Stomach (tissue), 9 donors: Measurements from ENCODE around the gene RIF1. TPM values are rescaled to one million over a fixed set of nuclear protein-coding genes. Genes with fewer than 3 reads are reported as not detected.

Source experiments
- DNase-seq, 2 donors: peaks; one replicate each; pipeline versions ENCODE4 v3.0.0 to v3.0.0-alpha.2; 2013 to 2019
- H3K27ac ChIP-seq, 5 donors: fragments of 200-600 bp in 4 of 5; sonication (generic) in 4 of 5; one replicate each; pipeline ENCODE4 v1.5.1; 2013 to 2019; ENCODE audit warnings: mild to moderate bottlenecking in 1 of 5, moderate library complexity in 1 of 5
- H3K27me3 ChIP-seq, 3 donors: fragments of 200-600 bp; sonication (generic); one replicate each; pipeline ENCODE4 v1.5.1; 2017 to 2019; ENCODE audit warnings: mixed run types in 1 of 3
- H3K36me3 ChIP-seq, 4 donors: fragments of 200-600 bp; sonication (generic); 1 replicate in 3 of 4; 2 replicates in 1 of 4; pipeline ENCODE4 v1.5.1; 2016 to 2019
- H3K4me1 ChIP-seq, 4 donors: fragments of 200-600 bp; sonication (generic); one replicate each; pipeline ENCODE4 v1.5.1; 2016 to 2019
- H3K4me3 ChIP-seq, 4 donors: fragments of 200-600 bp; sonication (generic) in 3 of 4; one replicate each; pipeline ENCODE4 v1.5.1; 2016 to 2019; ENCODE audit warnings: mild to moderate bottlenecking in 1 of 4
- H3K9me3 ChIP-seq, 4 donors: fragments of 200-600 bp; sonication (generic); one replicate each; pipeline ENCODE4 v1.5.1; 2016 to 2019
- EP300 ChIP-seq: sonication (generic); formaldehyde crosslinking; IDR thresholded peaks from one replicate; pipeline ENCODE4 v1.6.1; 2017; ENCODE audit warnings: antibody characterized with exemption
- POLR2A ChIP-seq, 4 donors: fragments of 450-650 bp; IDR thresholded peaks; one replicate each; pipeline ENCODE4 v1.6.1; 2016; ENCODE audit warnings: antibody characterized with exemption in 4 of 4, control low read depth in 2 of 4, mild to moderate bottlenecking in 1 of 4, moderate library complexity in 1 of 4
- POLR2AphosphoS5 ChIP-seq, 3 donors: sonication (generic); formaldehyde crosslinking; IDR thresholded peaks; one replicate each; pipeline ENCODE4 v1.6.1; 2016; ENCODE audit warnings: antibody characterized with exemption in 3 of 3
- WGBS, 5 donors: extraction: QIAGEN DNeasy Blood & Tissue Kit in 3 of 5; methylation state at CpG; one replicate each; pipeline versions ENCODE4 v1.1.5 to v1.1.7; 2013 to 2018; 5-methylcytosine and 5-hydroxymethylcytosine counted together
- intact Hi-C: fragments of 100-400 bp; cut with DNase I; formaldehyde crosslinking; loops from one replicate; pipeline ENCODE4 v1.15.1; 2023; ENCODE audit warnings: low total_unique reads
- polyA plus RNA-seq, 3 donors: library from polyadenylated mRNA; stranded (reverse); fragments of 200-250 nt; gene quantifications; one replicate each; pipeline ENCODE4 v1.2.3, GENCODE V29; 2013
- total RNA-seq, 5 donors: library from RNA; depleted of rRNA; stranded (reverse); fragments of >200 nt; gene quantifications; one replicate each; pipeline versions ENCODE4 v1.1.0 to v1.2.3, GENCODE V29; 2014 to 2016
- TF ChIP-seq, protein P1 (sequence below), 7 experiments: fragments of 450-650 bp in 4 of 7; fragments of 200-600 bp in 3 of 7; sonication (generic) in 3 of 7; IDR thresholded peaks; one replicate each; pipeline ENCODE4 v1.5.1; 2016 to 2019; ENCODE audit warnings: antibody characterized with exemption in 7 of 7, control low read depth in 2 of 7, mild to moderate bottlenecking in 1 of 7
- donor health status: healthy with polysubstance abuse.
- donor health status: Bipolar disorder and iron deficiency.
- donor health status: healthy.

The RIF1 gene
- total and polyA plus RNA-seq, 8 donors = 2.2 to 105 (median 29.5) TPM

DNA sequence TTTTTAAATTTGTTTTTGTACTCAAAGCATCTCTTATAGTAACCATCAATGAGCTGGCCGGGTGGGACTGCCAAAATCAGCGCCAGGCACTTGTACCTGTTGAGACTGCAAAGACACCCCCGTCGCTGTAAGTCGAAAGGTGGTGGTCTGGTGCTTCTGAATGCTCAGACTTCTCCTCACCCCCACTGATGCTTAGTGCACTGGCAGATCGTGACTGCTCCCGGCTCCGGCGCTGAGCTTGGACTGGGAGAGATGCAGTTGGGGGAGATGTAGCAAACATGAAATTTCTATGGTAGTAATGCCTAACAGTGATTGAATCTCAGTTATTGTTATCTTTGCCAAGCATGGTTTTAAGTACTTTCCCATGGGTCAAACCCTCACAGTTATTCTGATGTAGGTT is 80.6 kb downstream of the RIF1 start:
- peaks cover 0 to 13% (median 9%) of the 10 kb centered on the region in 4 donors for H3K36me3 ChIP-seq
- TF ChIP-seq POLR2AphosphoS5 (IDR thresholded peaks at IDR 0.05) (no peak), EP300 (no peak), POLR2A (IDR thresholded peaks at IDR 0.05) (no peak)
- TF ChIP-seq, protein P1, sequence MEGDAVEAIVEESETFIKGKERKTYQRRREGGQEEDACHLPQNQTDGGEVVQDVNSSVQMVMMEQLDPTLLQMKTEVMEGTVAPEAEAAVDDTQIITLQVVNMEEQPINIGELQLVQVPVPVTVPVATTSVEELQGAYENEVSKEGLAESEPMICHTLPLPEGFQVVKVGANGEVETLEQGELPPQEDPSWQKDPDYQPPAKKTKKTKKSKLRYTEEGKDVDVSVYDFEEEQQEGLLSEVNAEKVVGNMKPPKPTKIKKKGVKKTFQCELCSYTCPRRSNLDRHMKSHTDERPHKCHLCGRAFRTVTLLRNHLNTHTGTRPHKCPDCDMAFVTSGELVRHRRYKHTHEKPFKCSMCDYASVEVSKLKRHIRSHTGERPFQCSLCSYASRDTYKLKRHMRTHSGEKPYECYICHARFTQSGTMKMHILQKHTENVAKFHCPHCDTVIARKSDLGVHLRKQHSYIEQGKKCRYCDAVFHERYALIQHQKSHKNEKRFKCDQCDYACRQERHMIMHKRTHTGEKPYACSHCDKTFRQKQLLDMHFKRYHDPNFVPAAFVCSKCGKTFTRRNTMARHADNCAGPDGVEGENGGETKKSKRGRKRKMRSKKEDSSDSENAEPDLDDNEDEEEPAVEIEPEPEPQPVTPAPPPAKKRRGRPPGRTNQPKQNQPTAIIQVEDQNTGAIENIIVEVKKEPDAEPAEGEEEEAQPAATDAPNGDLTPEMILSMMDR (IDR thresholded peaks at IDR 0.05) = no peak
- H3K4me3 ChIP-seq = no peak overlapping the region
- intact Hi-C loops = no loop called here
- H3K9me3 ChIP-seq = no peaks in the 10 kb centered on the region
- no peaks in the 10 kb centered on the region for H3K27me3 ChIP-seq
- no peak overlapping the region for H3K27ac ChIP-seq
- WGBS, 5 donors = 94 to 98% (median 96%) methylated on average over 9 of the region's 9 CpGs
- DNase-seq = no peak
- H3K4me1 ChIP-seq = peaks cover 0 to 5% (median 0%) of the 10 kb centered on the region in 4 donors

DNA sequence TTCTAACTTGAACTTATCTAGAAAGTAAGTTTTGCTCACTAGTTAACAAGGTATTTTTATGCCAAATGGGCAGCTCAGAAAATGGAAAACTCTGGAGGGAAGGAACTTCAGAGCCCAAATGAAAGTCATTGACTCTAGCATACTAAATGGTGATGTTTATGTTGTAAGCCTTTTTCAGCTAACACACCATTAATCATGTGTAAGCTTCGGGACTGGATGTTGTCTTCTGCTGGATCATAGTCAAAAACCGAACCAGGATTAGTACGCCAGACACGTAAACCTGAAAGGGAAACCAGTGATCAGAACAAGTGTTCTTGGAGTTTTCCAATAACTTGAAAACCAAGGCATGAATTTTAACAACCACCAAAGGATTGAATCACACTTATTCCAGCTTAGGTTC is 81.8 kb downstream of the RIF1 start:
- Histone ChIP-seq H3K9me3 (no peaks in the 10 kb centered on the region), H3K27me3 (no peaks in the 10 kb centered on the region), H3K36me3 (peaks cover 0 to 6% (median 2%) of the 10 kb centered on the region in 4 donors), H3K27ac (no peak overlapping the region), H3K4me3 (no peak overlapping the region), H3K4me1 (peaks cover 0 to 5% (median 0%) of the 10 kb centered on the region in 4 donors)
- intact Hi-C loops = no loop called here
- DNase-seq = peak in 1 of 2 donors; percentile 32
- WGBS, 5 donors = 59 to 88% (median 82%) methylated on average over 4 of the region's 4 CpGs
- TF ChIP-seq EP300 (no peak), POLR2A (IDR thresholded peaks at IDR 0.05) (no peak), POLR2AphosphoS5 (IDR thresholded peaks at IDR 0.05) (no peak)
- TF ChIP-seq, protein P1 (IDR thresholded peaks at IDR 0.05) = no peak

DNA sequence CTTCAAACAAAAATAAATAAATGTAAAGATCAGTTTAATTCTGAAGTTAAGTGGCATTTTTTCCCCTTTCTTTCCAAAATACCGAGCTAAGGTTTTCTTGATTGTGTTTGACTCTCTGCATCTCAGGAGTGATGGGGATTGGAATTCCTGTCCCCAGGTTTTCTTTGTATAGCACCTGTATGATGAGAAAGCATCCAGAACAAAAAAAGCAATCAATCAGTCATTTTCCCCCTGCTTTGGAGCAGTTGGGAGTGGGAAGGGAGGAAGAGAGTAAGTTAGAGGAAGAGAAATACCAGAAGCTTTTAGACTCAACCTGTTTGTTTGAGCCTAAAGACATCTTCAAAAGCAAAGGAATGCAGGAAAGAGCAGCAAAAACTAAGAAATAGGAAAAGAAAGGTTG is 88.5 kb downstream of the RIF1 start:
- no peaks in the 10 kb centered on the region for H3K27me3 ChIP-seq
- intact Hi-C loops = no loop called here
- H3K9me3 ChIP-seq = no peaks in the 10 kb centered on the region
- no peak overlapping the region for H3K27ac ChIP-seq
- no peaks in the 10 kb centered on the region for H3K36me3 ChIP-seq
- no peaks in the 10 kb centered on the region for H3K4me1 ChIP-seq
- 75 to 100% (median 91%) methylated on average over 1 of the region's 1 CpG for WGBS, 5 donors
- TF ChIP-seq EP300 = no peak
- TF ChIP-seq POLR2A (IDR thresholded peaks at IDR 0.05) = no peak
- TF ChIP-seq, protein P1 (IDR thresholded peaks at IDR 0.05) = no peak
- TF ChIP-seq POLR2AphosphoS5 (IDR thresholded peaks at IDR 0.05) = no peak
- no peak for DNase-seq
- H3K4me3 ChIP-seq = no peak overlapping the region

DNA sequence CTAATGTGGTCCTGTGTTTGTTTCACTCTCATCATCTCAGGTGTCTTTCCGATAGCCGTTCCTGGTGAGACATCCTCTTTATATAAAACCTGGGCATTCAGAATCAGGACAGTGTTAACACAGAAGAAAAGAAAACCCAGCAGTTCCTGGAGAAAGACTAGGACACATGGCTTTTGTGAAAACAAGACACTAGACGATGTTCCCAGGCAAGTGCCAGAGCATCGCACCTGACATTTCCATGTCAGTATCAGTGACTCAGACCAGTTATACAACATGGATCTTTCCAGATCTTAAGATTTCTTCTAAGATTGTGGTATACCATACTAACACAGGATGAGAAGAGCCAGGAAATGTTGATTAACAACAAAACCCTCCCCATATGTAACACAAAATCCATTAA is 96.5 kb downstream of the RIF1 start:
- TF ChIP-seq EP300 = no peak
- no peak for TF ChIP-seq POLR2AphosphoS5 (IDR thresholded peaks at IDR 0.05)
- TF ChIP-seq POLR2A (IDR thresholded peaks at IDR 0.05) = no peak
- Histone ChIP-seq H3K9me3 (no peaks in the 10 kb centered on the region), H3K27me3 (no peaks in the 10 kb centered on the region), H3K27ac (no peak overlapping the region), H3K36me3 (peaks cover 0 to 5% (median 0%) of the 10 kb centered on the region in 4 donors), H3K4me3 (no peak overlapping the region), H3K4me1 (no peaks in the 10 kb centered on the region)
- 96 to 100% (median 99%) methylated on average over 4 of the region's 4 CpGs for WGBS, 5 donors
- intact Hi-C loops = no loop called here
- no peak for DNase-seq

DNA sequence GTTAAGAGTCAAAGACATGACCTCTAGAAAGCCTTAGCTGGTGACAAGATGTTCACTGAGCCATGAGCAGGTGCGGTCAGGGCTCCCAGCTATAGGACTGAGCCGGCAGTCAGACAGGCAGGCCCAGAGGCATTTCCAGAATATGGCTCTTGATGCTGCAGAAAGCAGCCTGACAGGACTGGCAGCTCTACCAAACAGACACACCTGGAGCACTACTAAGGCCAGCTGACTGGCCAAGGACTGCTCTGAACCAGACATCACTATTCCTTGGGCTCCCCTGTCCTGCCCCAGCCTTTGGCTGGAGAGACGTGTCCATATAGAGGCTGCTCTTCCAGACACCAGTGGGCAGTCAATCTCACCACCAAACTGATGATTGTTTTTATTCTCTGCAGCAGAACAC is 98.8 kb downstream of the RIF1 start:
- H3K36me3 ChIP-seq = peaks cover 0 to 5% (median 0%) of the 10 kb centered on the region in 4 donors
- DNase-seq = no peak
- H3K27me3 ChIP-seq = no peaks in the 10 kb centered on the region
- no peaks in the 10 kb centered on the region for H3K9me3 ChIP-seq
- H3K4me3 ChIP-seq = no peak overlapping the region
- intact Hi-C loops = no loop called here
- 72 to 93% (median 92%) methylated on average over 3 of the region's 3 CpGs for WGBS, 5 donors
- no peaks in the 10 kb centered on the region for H3K4me1 ChIP-seq
- no peak overlapping the region for H3K27ac ChIP-seq
- TF ChIP-seq POLR2AphosphoS5 (IDR thresholded peaks at IDR 0.05) (no peak), POLR2A (IDR thresholded peaks at IDR 0.05) (no peak), EP300 (no peak)
- TF ChIP-seq, protein P1 (IDR thresholded peaks at IDR 0.05) = no peak
